ENCODE data around the gene PASK. TPM values are rescaled to one million over a fixed set of nuclear protein-coding genes. Genes with fewer than 3 reads are reported as not detected.
"Not testable (repeated sequence)": the region's sequence is repeated elsewhere in the genome, so short reads cannot be mapped to it uniquely, and the experiment has no call there.

The PASK gene
- total RNA-seq, 2 donors from 2014 or later: 0.98 to 1.1 TPM

DNA sequence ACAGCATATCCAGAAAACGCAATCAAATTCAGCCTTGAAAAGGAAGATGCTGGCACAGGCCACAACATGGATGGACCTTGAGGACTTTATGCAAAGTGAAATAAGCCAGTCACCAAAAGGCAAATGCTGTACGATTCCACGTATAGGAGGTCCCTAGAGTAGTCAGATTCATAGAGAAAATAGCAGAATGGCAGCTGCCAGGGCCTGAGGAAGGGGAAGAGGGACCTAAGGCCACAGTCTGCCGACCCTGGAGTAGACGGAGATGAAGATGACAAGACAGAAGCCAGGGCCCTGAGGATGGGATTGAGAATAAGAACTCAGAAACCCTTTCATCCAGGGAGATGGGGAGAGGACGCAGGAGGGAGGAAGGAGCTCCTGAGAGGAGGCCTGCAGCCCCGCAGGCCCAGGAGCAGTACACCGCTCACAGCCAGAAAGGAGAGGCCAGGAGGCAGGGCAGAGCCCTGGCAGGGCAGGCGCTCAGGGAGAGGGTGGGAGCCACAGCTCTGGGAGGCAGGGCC, 39.1 kb downstream of the PASK start:
- H3K36me3 ChIP-seq: no peaks in the 10 kb centered on the region
- H3K4me3 ChIP-seq: no peak overlapping the region
- H3K4me1 ChIP-seq: no peaks in the 10 kb centered on the region
- no peak for DNase-seq (ENCODE audit: low spot score)
- H3K27me3 ChIP-seq: no peaks in the 10 kb centered on the region
- no peaks in the 10 kb centered on the region for H3K9me3 ChIP-seq
- no peak for TF ChIP-seq CTCF (IDR thresholded peaks at IDR 0.05)
- H3K27ac ChIP-seq: no peak overlapping the region

- Histone ChIP-seq H3K9me3 (no peaks in the 10 kb centered on the region), H3K27me3 (no peaks in the 10 kb centered on the region), H3K36me3 (no peaks in the 10 kb centered on the region), H3K4me1 (no peaks in the 10 kb centered on the region), H3K27ac (no peak overlapping the region), H3K4me3 (no peak overlapping the region)
- no peak for DNase-seq (ENCODE audit: low spot score)
- TF ChIP-seq CTCF (IDR thresholded peaks at IDR 0.05): no peak
These were observed 39.8 kb downstream of the PASK start for GRCh38 chr2:241109210-241110088.

- no peak for DNase-seq (ENCODE audit: low spot score)
- Histone ChIP-seq H3K4me3 (no peak overlapping the region), H3K36me3 (no peaks in the 10 kb centered on the region), H3K27me3 (no peaks in the 10 kb centered on the region), H3K9me3 (no peaks in the 10 kb centered on the region), H3K27ac (no peak overlapping the region), H3K4me1 (no peaks in the 10 kb centered on the region)
- no peak for TF ChIP-seq CTCF (IDR thresholded peaks at IDR 0.05)
These were observed 40.7 kb downstream of the PASK start for GRCh38 chr2:241108271-241109209.

- H3K27me3 ChIP-seq: no peaks in the 10 kb centered on the region
- no peak for DNase-seq (ENCODE audit: low spot score)
- no peak for TF ChIP-seq CTCF (IDR thresholded peaks at IDR 0.05)
- no peak overlapping the region for H3K4me3 ChIP-seq
- H3K36me3 ChIP-seq: no peaks in the 10 kb centered on the region
- H3K4me1 ChIP-seq: peaks cover 0 to 9% of the 10 kb centered on the region in 2 donors
- no peaks in the 10 kb centered on the region for H3K9me3 ChIP-seq
- no peak overlapping the region for H3K27ac ChIP-seq
These were observed 42.1 kb downstream of the PASK start for GRCh38 chr2:241107031-241107783.

GRCh38 chr2:241105641-241106040, 43.6 kb downstream of the PASK start:
- DNase-seq (ENCODE audit: low spot score): no peak
- Histone ChIP-seq H3K4me3 (no peak overlapping the region), H3K4me1 (peaks cover 0 to 18% of the 10 kb centered on the region in 2 donors), H3K36me3 (no peaks in the 10 kb centered on the region), H3K27me3 (no peaks in the 10 kb centered on the region), H3K27ac (no peak overlapping the region), H3K9me3 (no peaks in the 10 kb centered on the region)
- TF ChIP-seq CTCF (IDR thresholded peaks at IDR 0.05): no peak

- DNase-seq (ENCODE audit: low spot score); H3K27ac ChIP-seq; H3K27me3 ChIP-seq; H3K9me3 ChIP-seq; H3K4me3 ChIP-seq; H3K36me3 ChIP-seq: not testable (repeated sequence)
- H3K4me1 ChIP-seq: peaks cover 0 to 18% of the 10 kb centered on the region in 2 donors
These were observed 44.7 kb downstream of the PASK start for GRCh38 chr2:241104611-241105010.

Data from right atrium auricular region (tissue), 2 donors.